ENCODE data around the gene C10orf71. TPM values are rescaled to one million over a fixed set of nuclear protein-coding genes. Genes with fewer than 3 reads are reported as not detected.

C10orf71 gene
- total RNA-seq, 1 experiment from 2014 or later, result not detected

- ATAC-seq (no peak), DNase-seq (ENCODE audit: low read depth, low spot score) (no peak)
- no peak overlapping the region for H3K9ac ChIP-seq (ENCODE audit: low read length)
- BruUV-seq (replicated peaks), result no TSS peak
- no peak overlapping the region for H3K4me2 ChIP-seq (ENCODE audit: low read length)
- H3K9me2 ChIP-seq (ENCODE audit: insufficient read depth), result no peaks in the 10 kb centered on the region
- ChIA-PET RAD21 (ENCODE audit: low non-redundant PET in 1 of 2, low total read pairs in 2 of 2, uncharacterized antibody in 2 of 2, unreplicated experiment in 2 of 2) (no interaction called here), CTCF (no interaction called here), POLR2A (no interaction called here)
- no peaks in the 10 kb centered on the region for H3K4me1 ChIP-seq (ENCODE audit: control insufficient read depth in 1 of 2, insufficient read depth in 2 of 2, low read length in 2 of 2)
- no peaks in the 10 kb centered on the region for H3K36me3 ChIP-seq (ENCODE audit: control insufficient read depth in 1 of 2, insufficient read depth in 2 of 2, low read length in 2 of 2)
- TF ChIP-seq ZFX (IDR thresholded peaks at IDR 0.05), result no peak
- no peaks in the 10 kb centered on the region for H4K20me1 ChIP-seq (ENCODE audit: insufficient read depth)
- H3K27me3 ChIP-seq (ENCODE audit: insufficient read depth, low read length), result peaks cover 8% of the 10 kb centered on the region; the same call in 1 of the 2 replicates
- H2AFZ ChIP-seq (ENCODE audit: low read depth, low read length, poor library complexity, severe bottlenecking), result no peak overlapping the region
- no peak overlapping the region for H3K27ac ChIP-seq (ENCODE audit: low read depth, low read length)
- no peaks in the 10 kb centered on the region for H3K79me2 ChIP-seq (ENCODE audit: insufficient read depth, low read length)
- no peak overlapping the region for H3K4me3 ChIP-seq (replicated peaks in 1 of 2; ENCODE audit: low read depth in 1 of 2, low read length in 2 of 2)
- intact Hi-C loops (cut with micrococcal nuclease), result no loop called here
- H3K9me3 ChIP-seq (ENCODE audit: control insufficient read depth in 1 of 2, insufficient read depth in 1 of 2, low read depth in 1 of 2, low read length in 2 of 2), result no peaks in the 10 kb centered on the region
These were observed 14.6 kb upstream of the C10orf71 start for GRCh38 chr10:49284356-49284755.

GRCh38 chr10:49285232-49285631 lies 13.7 kb upstream of the C10orf71 start:
- no TSS peak for BruUV-seq (replicated peaks)

More at GRCh38 chr10:49285232-49285631, 13.7 kb upstream of the C10orf71 start:
- Histone ChIP-seq H3K4me1 (ENCODE audit: control insufficient read depth in 1 of 2, insufficient read depth in 2 of 2, low read length in 2 of 2) (no peaks in the 10 kb centered on the region), H2AFZ (ENCODE audit: low read depth, low read length, poor library complexity, severe bottlenecking) (no peak overlapping the region), H3K4me3 (replicated peaks in 1 of 2; ENCODE audit: low read depth in 1 of 2, low read length in 2 of 2) (no peak overlapping the region), H3K79me2 (ENCODE audit: insufficient read depth, low read length) (no peaks in the 10 kb centered on the region), H3K9me3 (ENCODE audit: control insufficient read depth in 1 of 2, insufficient read depth in 1 of 2, low read depth in 1 of 2, low read length in 2 of 2) (no peaks in the 10 kb centered on the region), H3K36me3 (ENCODE audit: control insufficient read depth in 1 of 2, insufficient read depth in 2 of 2, low read length in 2 of 2) (no peaks in the 10 kb centered on the region), H3K9me2 (ENCODE audit: insufficient read depth) (no peaks in the 10 kb centered on the region), H3K9ac (ENCODE audit: low read length) (no peak overlapping the region), H4K20me1 (ENCODE audit: insufficient read depth) (no peaks in the 10 kb centered on the region), H3K27me3 (ENCODE audit: insufficient read depth, low read length) (0 out of 2 replicates have a peak, but pooled peaks cover 5% of the 10 kb centered on the region), H3K27ac (ENCODE audit: low read depth, low read length) (no peak overlapping the region), H3K4me2 (ENCODE audit: low read length) (no peak overlapping the region)
- TF ChIP-seq RAD21 (IDR thresholded peaks at IDR 0.05; ENCODE audit: low read depth), result no peak
- TF ChIP-seq CEBPB (IDR thresholded peaks at IDR 0.05; ENCODE audit: low read depth), result no peak
- TF ChIP-seq, protein P1, sequence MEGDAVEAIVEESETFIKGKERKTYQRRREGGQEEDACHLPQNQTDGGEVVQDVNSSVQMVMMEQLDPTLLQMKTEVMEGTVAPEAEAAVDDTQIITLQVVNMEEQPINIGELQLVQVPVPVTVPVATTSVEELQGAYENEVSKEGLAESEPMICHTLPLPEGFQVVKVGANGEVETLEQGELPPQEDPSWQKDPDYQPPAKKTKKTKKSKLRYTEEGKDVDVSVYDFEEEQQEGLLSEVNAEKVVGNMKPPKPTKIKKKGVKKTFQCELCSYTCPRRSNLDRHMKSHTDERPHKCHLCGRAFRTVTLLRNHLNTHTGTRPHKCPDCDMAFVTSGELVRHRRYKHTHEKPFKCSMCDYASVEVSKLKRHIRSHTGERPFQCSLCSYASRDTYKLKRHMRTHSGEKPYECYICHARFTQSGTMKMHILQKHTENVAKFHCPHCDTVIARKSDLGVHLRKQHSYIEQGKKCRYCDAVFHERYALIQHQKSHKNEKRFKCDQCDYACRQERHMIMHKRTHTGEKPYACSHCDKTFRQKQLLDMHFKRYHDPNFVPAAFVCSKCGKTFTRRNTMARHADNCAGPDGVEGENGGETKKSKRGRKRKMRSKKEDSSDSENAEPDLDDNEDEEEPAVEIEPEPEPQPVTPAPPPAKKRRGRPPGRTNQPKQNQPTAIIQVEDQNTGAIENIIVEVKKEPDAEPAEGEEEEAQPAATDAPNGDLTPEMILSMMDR (IDR thresholded peaks at IDR 0.05 in 2 of 3, conservative IDR thresholded peaks at IDR 0.05 in 1 of 3; ENCODE audit: borderline replicate concordance in 1 of 3, insufficient read depth in 1 of 3, low read depth in 2 of 3, low read length in 2 of 3), result no peak
- TF ChIP-seq JUND (IDR thresholded peaks at IDR 0.05), result no peak
- TF ChIP-seq ATF3 (IDR thresholded peaks at IDR 0.05), result no peak
- no peak for TF ChIP-seq YY1 (IDR thresholded peaks at IDR 0.05; ENCODE audit: extremely low read depth, insufficient replicate concordance, low read depth, low read length)
- no peak for TF ChIP-seq EZH2 (IDR thresholded peaks at IDR 0.05)
- no peak for TF ChIP-seq POLR2AphosphoS5 (IDR thresholded peaks at IDR 0.05; ENCODE audit: low read depth, low read length)
- no peak for TF ChIP-seq TCF7L2 (IDR thresholded peaks at IDR 0.05; ENCODE audit: borderline replicate concordance, extremely low read depth, insufficient read depth, insufficient read length)
- TF ChIP-seq ZBTB33 (IDR thresholded peaks at IDR 0.05; ENCODE audit: extremely low read depth, insufficient replicate concordance, low read length), result no peak
- TF ChIP-seq SRF (IDR thresholded peaks at IDR 0.05; ENCODE audit: low read depth), result no peak
- no peak for TF ChIP-seq CBX3 (IDR thresholded peaks at IDR 0.05; ENCODE audit: low read depth)
- no peak for TF ChIP-seq POLR2A (IDR thresholded peaks at IDR 0.05; ENCODE audit: borderline replicate concordance, extremely low read depth, insufficient read depth, insufficient read length)
- CTCF ChIA-PET, result no interaction called here
- RAD21 ChIA-PET (ENCODE audit: low non-redundant PET in 1 of 2, low total read pairs in 2 of 2, uncharacterized antibody in 2 of 2, unreplicated experiment in 2 of 2), result no interaction called here
- POLR2A ChIA-PET, result no interaction called here
- intact Hi-C loops (cut with micrococcal nuclease), result no loop called here
- ATAC-seq (no peak), DNase-seq (ENCODE audit: low read depth, low spot score) (no peak)

All from HCT116 (cell line).